H9 (cell line): ENCODE results near the gene FANCE. TPM values are rescaled to one million over a fixed set of nuclear protein-coding genes. Genes with fewer than 3 reads are reported as not detected.

Experiments
- DNase-seq: peaks from one replicate; pipeline ENCODE4 v3.0.0-alpha.2; 2017
- H2AFZ ChIP-seq: one replicate; pipeline ENCODE4 v1.6.1; 2013; ENCODE audit warnings: mild to moderate bottlenecking, low read length, control low read depth, moderate library complexity
- H2AK5ac ChIP-seq: 2 replicates; pipeline ENCODE4 v1.6.1; 2013; ENCODE audit warnings: low read length, control low read depth, mixed read lengths; ENCODE audit not compliant: insufficient read length
- H2BK120ac ChIP-seq: one replicate; pipeline ENCODE4 v1.6.1; 2013; ENCODE audit warnings: low read depth, mild to moderate bottlenecking, low read length, control low read depth, inconsistent platforms; ENCODE audit not compliant: poor library complexity, severe bottlenecking
- H2BK12ac ChIP-seq: 2 replicates; pipeline ENCODE4 v1.6.1; 2013; ENCODE audit warnings: low read length, control low read depth, mixed read lengths, low read depth; ENCODE audit not compliant: insufficient read length
- H2BK15ac ChIP-seq: 2 replicates; pipeline ENCODE4 v1.6.1; 2013; ENCODE audit warnings: low read depth, low read length, control low read depth
- H2BK20ac ChIP-seq: one replicate; pipeline ENCODE4 v1.6.1; 2013; ENCODE audit warnings: low read depth, mild to moderate bottlenecking, low read length, control low read depth, inconsistent platforms; ENCODE audit not compliant: poor library complexity, severe bottlenecking
- H2BK5ac ChIP-seq: 2 replicates; pipeline ENCODE4 v1.6.1; 2013; ENCODE audit warnings: low read length, control low read depth, mixed read lengths; ENCODE audit not compliant: insufficient read length
- H3K14ac ChIP-seq: 2 replicates; pipeline ENCODE4 v1.6.1; 2013; ENCODE audit warnings: low read length, control low read depth; ENCODE audit not compliant: insufficient read depth
- H3K18ac ChIP-seq: 2 replicates; pipeline ENCODE4 v1.6.1; 2013; ENCODE audit warnings: low read depth, mild to moderate bottlenecking, mixed read lengths, low read length, control low read depth; ENCODE audit not compliant: insufficient read length
- H3K23ac ChIP-seq: 2 replicates; pipeline ENCODE4 v1.6.1; 2013; ENCODE audit warnings: low read length, control low read depth, mixed read lengths, low read depth; ENCODE audit not compliant: insufficient read length
- H3K23me2 ChIP-seq: 2 replicates; pipeline ENCODE4 v1.6.1; 2013; ENCODE audit warnings: low read depth, mild to moderate bottlenecking, mixed read lengths, low read length, control low read depth; ENCODE audit not compliant: insufficient read length, poor library complexity, severe bottlenecking
- H3K27ac ChIP-seq: 2 replicates; pipeline ENCODE4 v1.5.1; 2013; ENCODE audit warnings: low read length, control low read depth, mixed read lengths, low read depth; ENCODE audit not compliant: insufficient read length
- H3K27me3 ChIP-seq: 2 replicates; pipeline ENCODE4 v1.6.1; 2013; ENCODE audit warnings: low read length, control low read depth, inconsistent platforms; ENCODE audit not compliant: insufficient read depth
- H3K4ac ChIP-seq: 2 replicates; pipeline ENCODE4 v1.6.1; 2013; ENCODE audit warnings: low read depth, mild to moderate bottlenecking, control low read depth, inconsistent platforms, low read length, moderate library complexity
- H3K4me1 ChIP-seq: 2 replicates; pipeline ENCODE4 v1.6.1; 2013; ENCODE audit warnings: low read length, control low read depth, inconsistent platforms; ENCODE audit not compliant: insufficient read depth
- H3K4me2 ChIP-seq: 2 replicates; pipeline ENCODE4 v1.6.1; 2013; ENCODE audit warnings: low read length, control low read depth, mixed read lengths; ENCODE audit not compliant: insufficient read length, insufficient read depth
- H3K56ac ChIP-seq: 2 replicates; pipeline ENCODE4 v1.6.1; 2013; ENCODE audit warnings: low read depth, mild to moderate bottlenecking, mixed read lengths, low read length, control low read depth; ENCODE audit not compliant: insufficient read length
- H3K79me1 ChIP-seq: 2 replicates; pipeline ENCODE4 v1.6.1; 2013; ENCODE audit warnings: low read depth, mild to moderate bottlenecking, moderate library complexity, low read length, control low read depth, inconsistent platforms; ENCODE audit not compliant: insufficient read depth, poor library complexity, severe bottlenecking
- H3K79me2 ChIP-seq: 2 replicates; pipeline ENCODE4 v1.6.1; 2013; ENCODE audit warnings: low read length, control low read depth, inconsistent platforms; ENCODE audit not compliant: insufficient read depth
- H3K9ac ChIP-seq: 2 replicates; pipeline ENCODE4 v1.6.1; 2013; ENCODE audit warnings: low read length, control low read depth, mixed read lengths; ENCODE audit not compliant: insufficient read length; ENCODE audit errors: extremely low read depth
- H3K9me3 ChIP-seq: one replicate; pipeline ENCODE4 v1.6.1; 2013; ENCODE audit warnings: low read depth, low read length, inconsistent platforms; ENCODE audit not compliant: control insufficient read depth
- H3T11ph ChIP-seq: one replicate; pipeline ENCODE4 v1.6.1; 2013; ENCODE audit warnings: mild to moderate bottlenecking, low read length, control low read depth, inconsistent platforms
- H4K20me1 ChIP-seq: one replicate; pipeline ENCODE4 v1.6.1; 2013; ENCODE audit not compliant: control insufficient read depth, insufficient read length, insufficient read depth
- H4K5ac ChIP-seq: 2 replicates; pipeline ENCODE4 v1.6.1; 2013; ENCODE audit warnings: low read depth, mild to moderate bottlenecking, mixed read lengths, low read length, control low read depth; ENCODE audit not compliant: insufficient read length
- H4K8ac ChIP-seq: replicated peaks from 2 replicates; pipeline ENCODE4 v1.6.1; 2013; ENCODE audit warnings: low read length, control low read depth, mixed read lengths, low read depth; ENCODE audit not compliant: insufficient read length
- H4K91ac ChIP-seq: 2 replicates; pipeline ENCODE4 v1.6.1; 2013; ENCODE audit warnings: low read depth, mild to moderate bottlenecking, moderate library complexity, mixed read lengths, low read length, control low read depth; ENCODE audit not compliant: insufficient read length
- H3K27ac Mint-ChIP-seq, 3 experiments: 2 replicates in 2 of 3; 3 replicates in 1 of 3; pipeline ENCODE4 v1.8.0; 2020 to 2021; ENCODE audit warnings: mixed read lengths in 3 of 3, mild to moderate bottlenecking in 1 of 3, moderate library complexity in 1 of 3
- H3K27me3 Mint-ChIP-seq: 2 replicates; pipeline ENCODE4 v1.8.0; 2021; ENCODE audit warnings: low read depth, mild to moderate bottlenecking, moderate library complexity, mixed read lengths
- H3K36me3 Mint-ChIP-seq, 3 experiments: 2 replicates in 2 of 3; 3 replicates in 1 of 3; pipeline ENCODE4 v1.8.0; 2020 to 2021; ENCODE audit warnings: low read depth in 3 of 3, mixed read lengths in 3 of 3; ENCODE audit not compliant: insufficient read depth in 1 of 3
- H3K4me1 Mint-ChIP-seq, 2 experiments: 2 replicates each; pipeline ENCODE4 v1.8.0; 2020; ENCODE audit warnings: mixed read lengths in 2 of 2
- H3K4me3 Mint-ChIP-seq, 2 experiments: 2 replicates in 1 of 2; 3 replicates in 1 of 2; pipeline ENCODE4 v1.8.0; 2020 to 2021; ENCODE audit warnings: mild to moderate bottlenecking in 2 of 2, mixed read lengths in 2 of 2, moderate library complexity in 1 of 2
- H3K9me3 Mint-ChIP-seq, 2 experiments: 2 replicates in 1 of 2; 3 replicates in 1 of 2; pipeline ENCODE4 v1.8.0; 2020; ENCODE audit warnings: mild to moderate bottlenecking in 2 of 2, mixed read lengths in 2 of 2, moderate library complexity in 1 of 2
- WGBS: extraction: QIAGEN DNeasy Blood & Tissue Kit; methylation state at CpG from one replicate; pipeline ENCODE4 v1.1.7; 2013; ENCODE audit warnings: missing lambda C conversion rate, low lambda C conversion rate, mixed read lengths; ENCODE audit not compliant: insufficient read length; ENCODE audit errors: extremely low coverage; 5-methylcytosine and 5-hydroxymethylcytosine counted together
- total RNA-seq: library from RNA; stranded (reverse); gene quantifications from 2 replicates; pipeline ENCODE4 v1.2.1, GENCODE V29; 2021
- TF ChIP-seq, protein P1 (sequence below): fragments of 200-600 bp; sonication (generic); conservative IDR thresholded peaks from 3 replicates; pipeline ENCODE4 v1.8.0; 2021; ENCODE audit warnings: antibody characterized with exemption, mild to moderate bottlenecking

FANCE gene
- total RNA-seq, 1 experiment from 2014 or later = 8.4 TPM

DNA sequence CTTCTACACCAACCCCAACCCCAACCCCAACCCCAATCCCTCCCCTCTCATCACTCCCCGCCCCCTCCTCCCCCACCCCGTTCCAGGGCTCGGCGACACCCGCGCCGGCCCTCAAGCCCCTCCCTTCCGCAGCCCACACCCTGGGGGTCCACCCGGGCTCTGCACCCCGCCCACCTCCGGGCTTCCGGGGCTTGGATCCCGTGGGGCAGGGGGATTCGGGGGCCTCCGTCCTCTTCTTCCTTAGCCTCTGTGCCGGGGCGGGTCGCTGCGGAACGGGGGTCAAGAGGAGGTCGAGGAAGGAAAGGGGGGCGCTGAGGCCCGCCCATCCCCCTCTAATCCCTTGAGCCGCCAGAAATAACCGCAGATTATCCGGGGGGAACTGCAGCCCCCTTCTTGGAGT is 59.9 kb downstream of the FANCE start:
- H3K79me2 ChIP-seq = no peaks in the 10 kb centered on the region
- no peak overlapping the region for H2AFZ ChIP-seq
- Mint-ChIP-seq H3K27ac (no peak overlapping the region; a peak in 1 of 7 replicates), H3K36me3 (no peaks in the 10 kb centered on the region), H3K27me3 (peaks cover 11% of the 10 kb centered on the region), H3K9me3 (no peaks in the 10 kb centered on the region), H3K4me1 (peaks cover 22 to 49% of the 10 kb centered on the region in 2 experiments), H3K4me3 (peak overlapping the region in 1 of 2 experiments; percentile 71; a peak in 3 of 5 replicates)
- no peak overlapping the region for H2BK15ac ChIP-seq
- H4K8ac ChIP-seq = no peak overlapping the region
- no peak overlapping the region for H2BK12ac ChIP-seq
- no peak overlapping the region for H3T11ph ChIP-seq
- TF ChIP-seq, protein P1, sequence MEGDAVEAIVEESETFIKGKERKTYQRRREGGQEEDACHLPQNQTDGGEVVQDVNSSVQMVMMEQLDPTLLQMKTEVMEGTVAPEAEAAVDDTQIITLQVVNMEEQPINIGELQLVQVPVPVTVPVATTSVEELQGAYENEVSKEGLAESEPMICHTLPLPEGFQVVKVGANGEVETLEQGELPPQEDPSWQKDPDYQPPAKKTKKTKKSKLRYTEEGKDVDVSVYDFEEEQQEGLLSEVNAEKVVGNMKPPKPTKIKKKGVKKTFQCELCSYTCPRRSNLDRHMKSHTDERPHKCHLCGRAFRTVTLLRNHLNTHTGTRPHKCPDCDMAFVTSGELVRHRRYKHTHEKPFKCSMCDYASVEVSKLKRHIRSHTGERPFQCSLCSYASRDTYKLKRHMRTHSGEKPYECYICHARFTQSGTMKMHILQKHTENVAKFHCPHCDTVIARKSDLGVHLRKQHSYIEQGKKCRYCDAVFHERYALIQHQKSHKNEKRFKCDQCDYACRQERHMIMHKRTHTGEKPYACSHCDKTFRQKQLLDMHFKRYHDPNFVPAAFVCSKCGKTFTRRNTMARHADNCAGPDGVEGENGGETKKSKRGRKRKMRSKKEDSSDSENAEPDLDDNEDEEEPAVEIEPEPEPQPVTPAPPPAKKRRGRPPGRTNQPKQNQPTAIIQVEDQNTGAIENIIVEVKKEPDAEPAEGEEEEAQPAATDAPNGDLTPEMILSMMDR = no peak
- H3K23ac ChIP-seq = no peak overlapping the region
- no peaks in the 10 kb centered on the region for H4K20me1 ChIP-seq
- WGBS = no CpG with 5 or more reads among the region's 26 CpGs
- H3K9me3 ChIP-seq = no peaks in the 10 kb centered on the region
- H3K4me2 ChIP-seq = no peak overlapping the region
- no peaks in the 10 kb centered on the region for H3K79me1 ChIP-seq
- no peaks in the 10 kb centered on the region; the same call in 1 of the 2 replicates for H3K27me3 ChIP-seq
- H4K91ac ChIP-seq = no peak overlapping the region
- H3K4me1 ChIP-seq = peaks cover 6% of the 10 kb centered on the region; the same call in 1 of the 2 replicates
- no peak overlapping the region for H2BK20ac ChIP-seq
- H3K23me2 ChIP-seq = peaks cover 3% of the 10 kb centered on the region
- H3K56ac ChIP-seq = no peak overlapping the region
- no peak overlapping the region for H2BK120ac ChIP-seq
- no peak overlapping the region for H4K5ac ChIP-seq
- H3K4ac ChIP-seq = no peak overlapping the region
- no peak overlapping the region for H3K27ac ChIP-seq
- no peak overlapping the region for H3K18ac ChIP-seq
- H3K9ac ChIP-seq = no peak overlapping the region
- H3K14ac ChIP-seq = no peak overlapping the region
- no peak for DNase-seq
- H2AK5ac ChIP-seq = no peak overlapping the region
- no peak overlapping the region for H2BK5ac ChIP-seq
